Stimulated activated memory B cell treated with anti-CD40 and anti-IgM and Interleukin-4, amounts not matched to agents 10 μg/mL and 1 μg/mL and 100 μg/mL, for 72 hours (primary cell): ENCODE measurements around the gene ATG4B.
"Not testable (repeated sequence)": the region's sequence is repeated elsewhere in the genome, so short reads cannot be mapped to it uniquely, and the experiment has no call there.

Experiments used
- ATAC-seq: fragments of 150-1000 bp; cut with Tn5 transposase; 2 replicates; pipeline ENCODE4 v1.10.0; 2021
- H3K27ac Mint-ChIP-seq: one replicate; pipeline ENCODE4 v1.8.0; 2022; ENCODE audit warnings: mild to moderate bottlenecking, mixed read lengths
- H3K27me3 Mint-ChIP-seq: one replicate; pipeline ENCODE4 v1.8.0; 2022; ENCODE audit warnings: mixed read lengths
- H3K36me3 Mint-ChIP-seq: one replicate; pipeline ENCODE4 v1.8.0; 2022; ENCODE audit warnings: mixed read lengths
- H3K4me1 Mint-ChIP-seq: one replicate; pipeline ENCODE4 v1.8.0; 2022; ENCODE audit warnings: mixed read lengths
- H3K4me3 Mint-ChIP-seq: one replicate; pipeline ENCODE4 v1.8.0; 2022; ENCODE audit warnings: mild to moderate bottlenecking, moderate library complexity, mixed read lengths
- H3K9me3 Mint-ChIP-seq: one replicate; pipeline ENCODE4 v1.8.0; 2022; ENCODE audit warnings: mixed read lengths

Gene ATG4B

DNA sequence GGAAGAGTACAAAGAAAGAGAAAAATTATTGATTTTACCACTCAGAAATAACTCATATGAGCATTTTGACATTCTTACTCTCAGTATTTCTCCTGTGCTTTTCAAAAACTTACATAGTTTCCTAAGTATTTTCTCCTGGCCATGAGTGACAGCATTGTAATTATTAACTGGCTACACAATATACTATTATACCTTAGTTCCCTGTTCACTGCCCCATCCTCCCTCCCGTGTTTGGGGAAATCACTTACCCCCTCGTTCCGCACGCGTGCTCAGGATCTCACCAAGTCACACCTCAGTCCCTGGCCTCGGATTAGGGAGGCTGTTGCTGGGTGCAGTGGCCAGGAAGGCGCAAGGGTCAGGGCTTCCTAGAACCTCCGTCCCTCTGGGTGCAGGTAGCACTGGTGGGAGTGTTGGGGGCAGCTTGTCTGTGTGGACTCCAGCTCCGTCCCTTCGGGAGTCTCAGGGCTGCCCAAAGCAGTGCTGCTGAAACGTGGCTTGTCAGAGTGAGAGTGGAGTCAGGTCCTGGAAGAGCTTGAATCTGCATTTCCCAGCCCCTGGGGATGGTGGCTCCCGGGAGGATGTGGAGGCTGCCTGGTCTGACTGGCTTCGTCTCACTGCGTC is 23.2 kb downstream of the ATG4B start:
- Mint-ChIP-seq H3K4me1 (peaks cover 6% of the 10 kb centered on the region), H3K27me3 (no peaks in the 10 kb centered on the region), H3K27ac (no peak overlapping the region), H3K36me3 (peaks cover 48% of the 10 kb centered on the region), H3K9me3 (no peaks in the 10 kb centered on the region), H3K4me3 (no peak overlapping the region)
- no peak for ATAC-seq

DNA sequence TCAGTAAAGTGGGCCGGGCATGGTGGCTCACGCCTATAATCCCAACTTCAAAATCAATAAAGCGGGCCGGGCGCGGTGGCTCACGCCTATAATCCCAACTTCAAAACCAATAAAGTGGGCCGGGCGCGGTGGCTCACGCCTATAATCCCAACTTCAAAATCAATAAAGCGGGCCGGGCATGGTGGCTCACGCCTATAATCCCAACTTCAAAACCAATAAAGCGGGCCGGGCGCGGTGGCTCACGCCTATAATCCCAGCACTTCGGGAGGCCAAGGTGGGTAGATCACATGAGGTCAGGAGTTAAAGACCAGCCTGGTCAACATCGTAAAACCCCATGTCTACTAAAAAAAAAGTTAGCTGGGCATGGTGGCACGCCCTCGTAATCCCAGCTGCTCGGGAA is 25.2 kb downstream of the ATG4B start:
- H3K4me3 Mint-ChIP-seq, H3K9me3 Mint-ChIP-seq, H3K27me3 Mint-ChIP-seq, H3K4me1 Mint-ChIP-seq, ATAC-seq, H3K27ac Mint-ChIP-seq: not testable (repeated sequence)
- peaks cover 47% of the 10 kb centered on the region for H3K36me3 Mint-ChIP-seq

DNA sequence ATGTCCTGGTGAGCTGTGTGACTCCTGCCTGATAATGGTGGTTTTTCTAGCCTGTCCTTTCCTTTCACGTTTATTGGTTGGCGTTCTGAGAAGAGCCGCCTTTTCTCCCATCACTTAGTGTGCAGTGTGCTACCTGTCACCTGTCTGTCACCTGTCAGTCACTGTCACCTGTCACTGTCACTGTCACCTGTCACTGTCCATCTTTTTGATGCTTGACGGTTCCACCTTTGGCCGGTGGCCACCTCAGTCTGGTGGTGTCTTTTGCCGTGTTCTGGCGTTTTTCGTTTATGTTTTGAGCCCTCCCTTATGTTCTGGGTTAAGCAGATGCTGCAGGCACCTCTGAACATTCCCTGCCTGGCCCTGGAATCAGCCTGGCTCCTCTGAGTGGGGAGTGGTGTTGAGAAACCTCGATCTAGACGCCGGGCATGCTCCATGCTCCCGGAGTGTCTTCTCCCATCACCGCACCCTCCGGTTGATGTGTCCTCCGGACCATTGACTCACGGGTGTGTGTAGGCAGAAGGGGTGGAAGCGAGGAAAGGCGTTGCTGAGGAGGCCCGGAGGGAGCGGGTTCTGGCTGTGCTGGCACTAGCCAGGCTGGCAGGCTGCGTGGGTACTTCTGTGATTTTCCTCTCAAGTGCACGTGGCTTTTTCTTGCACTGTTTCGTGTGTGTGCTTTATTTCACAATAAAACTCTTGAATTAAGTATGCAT is 28.4 kb downstream of the ATG4B start:
- H3K27me3 Mint-ChIP-seq, result no peaks in the 10 kb centered on the region
- H3K36me3 Mint-ChIP-seq, result peaks cover 54% of the 10 kb centered on the region
- H3K4me3 Mint-ChIP-seq, result no peak overlapping the region
- ATAC-seq, result no peak
- H3K4me1 Mint-ChIP-seq, result peaks cover 6% of the 10 kb centered on the region
- H3K27ac Mint-ChIP-seq, result no peak overlapping the region
- H3K9me3 Mint-ChIP-seq, result no peaks in the 10 kb centered on the region

DNA sequence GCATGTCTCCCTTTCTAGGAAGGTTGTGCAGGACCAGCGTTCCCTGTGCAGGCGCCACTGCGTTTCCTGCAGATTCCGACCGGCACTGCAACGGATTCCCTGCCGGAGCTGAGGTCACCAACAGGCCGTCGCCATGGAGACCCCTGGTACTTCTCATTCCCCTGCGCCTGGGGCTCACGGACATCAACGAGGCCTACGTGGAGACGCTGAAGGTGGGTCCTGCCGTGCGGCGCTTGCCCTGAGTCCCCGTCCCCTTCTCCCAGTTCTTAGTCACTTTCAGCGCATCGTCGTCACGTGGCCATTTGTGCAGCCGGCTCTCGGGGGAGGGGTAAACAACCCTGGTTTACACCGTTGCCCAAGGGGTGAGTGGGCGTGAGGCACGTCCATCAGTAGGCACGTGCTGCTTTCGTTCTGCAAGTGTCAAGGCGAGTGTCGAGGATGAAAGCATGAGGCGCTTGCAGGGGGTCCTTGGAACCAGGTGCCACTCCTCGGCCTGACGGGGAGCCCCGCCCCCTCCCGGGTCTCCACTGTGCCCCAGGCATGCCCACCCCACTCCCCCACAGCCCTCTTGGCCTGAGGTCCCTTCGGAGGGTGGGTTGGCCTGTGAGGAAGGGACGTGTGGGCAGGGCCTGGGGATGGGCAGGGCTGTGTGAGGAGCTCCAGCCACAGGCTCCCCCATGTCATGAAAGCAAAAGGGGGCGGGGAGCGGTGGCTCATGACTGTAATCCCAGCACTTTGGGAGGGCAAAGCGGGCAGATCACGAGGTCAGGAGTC is 29.3 kb downstream of the ATG4B start:
- no peaks in the 10 kb centered on the region for H3K27me3 Mint-ChIP-seq
- H3K36me3 Mint-ChIP-seq, result peaks cover 48% of the 10 kb centered on the region
- H3K4me3 Mint-ChIP-seq, result no peak overlapping the region
- ATAC-seq, result peak; percentile 34
- H3K27ac Mint-ChIP-seq, result no peak overlapping the region
- H3K4me1 Mint-ChIP-seq, result peaks cover 6% of the 10 kb centered on the region
- no peaks in the 10 kb centered on the region for H3K9me3 Mint-ChIP-seq

DNA sequence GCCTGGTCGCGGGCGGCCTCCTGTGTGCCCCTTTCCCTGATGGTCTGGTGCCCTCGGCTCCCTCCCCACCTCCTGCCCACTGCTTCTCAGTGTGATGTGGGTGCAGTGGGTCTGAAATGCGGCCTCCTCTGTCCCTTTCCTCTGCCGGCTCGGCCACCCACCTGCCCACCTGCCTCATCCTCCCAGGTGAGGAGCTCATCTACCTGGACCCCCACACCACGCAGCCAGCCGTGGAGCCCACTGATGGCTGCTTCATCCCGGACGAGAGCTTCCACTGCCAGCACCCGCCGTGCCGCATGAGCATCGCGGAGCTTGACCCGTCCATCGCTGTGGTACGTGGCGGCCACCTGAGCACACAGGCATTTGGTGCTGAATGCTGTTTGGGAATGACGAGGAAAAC is 30.9 kb downstream of the ATG4B start:
- H3K27me3 Mint-ChIP-seq, result no peaks in the 10 kb centered on the region
- no peak for ATAC-seq
- H3K27ac Mint-ChIP-seq, result no peak overlapping the region
- peaks cover 17% of the 10 kb centered on the region for H3K4me1 Mint-ChIP-seq
- H3K9me3 Mint-ChIP-seq, result no peaks in the 10 kb centered on the region
- H3K36me3 Mint-ChIP-seq, result peaks cover 53% of the 10 kb centered on the region
- no peak overlapping the region for H3K4me3 Mint-ChIP-seq

DNA sequence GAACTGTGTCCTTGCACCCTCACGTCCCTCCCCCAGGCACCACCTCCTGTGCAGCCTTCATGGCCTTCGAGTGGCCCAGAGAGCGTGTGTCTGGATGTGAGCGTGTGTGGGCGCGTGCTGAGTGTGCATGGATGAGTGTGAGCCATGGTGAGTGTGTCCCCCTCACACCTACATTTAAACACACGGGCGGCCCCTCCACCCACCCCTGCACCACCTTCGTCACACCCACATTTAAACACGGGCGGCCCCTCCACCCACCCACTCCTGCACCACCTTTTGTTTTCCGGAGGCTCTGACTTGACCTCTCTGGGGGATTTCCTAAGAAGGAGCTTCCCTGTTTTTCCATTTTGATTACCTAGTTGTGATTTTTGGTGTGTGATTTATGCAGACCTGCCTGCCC is 31.3 kb downstream of the ATG4B start:
- H3K4me1 Mint-ChIP-seq, result peaks cover 20% of the 10 kb centered on the region
- peaks cover 57% of the 10 kb centered on the region for H3K36me3 Mint-ChIP-seq
- no peaks in the 10 kb centered on the region for H3K27me3 Mint-ChIP-seq
- no peak for ATAC-seq
- no peaks in the 10 kb centered on the region for H3K9me3 Mint-ChIP-seq
- no peak overlapping the region for H3K4me3 Mint-ChIP-seq
- no peak overlapping the region for H3K27ac Mint-ChIP-seq

DNA sequence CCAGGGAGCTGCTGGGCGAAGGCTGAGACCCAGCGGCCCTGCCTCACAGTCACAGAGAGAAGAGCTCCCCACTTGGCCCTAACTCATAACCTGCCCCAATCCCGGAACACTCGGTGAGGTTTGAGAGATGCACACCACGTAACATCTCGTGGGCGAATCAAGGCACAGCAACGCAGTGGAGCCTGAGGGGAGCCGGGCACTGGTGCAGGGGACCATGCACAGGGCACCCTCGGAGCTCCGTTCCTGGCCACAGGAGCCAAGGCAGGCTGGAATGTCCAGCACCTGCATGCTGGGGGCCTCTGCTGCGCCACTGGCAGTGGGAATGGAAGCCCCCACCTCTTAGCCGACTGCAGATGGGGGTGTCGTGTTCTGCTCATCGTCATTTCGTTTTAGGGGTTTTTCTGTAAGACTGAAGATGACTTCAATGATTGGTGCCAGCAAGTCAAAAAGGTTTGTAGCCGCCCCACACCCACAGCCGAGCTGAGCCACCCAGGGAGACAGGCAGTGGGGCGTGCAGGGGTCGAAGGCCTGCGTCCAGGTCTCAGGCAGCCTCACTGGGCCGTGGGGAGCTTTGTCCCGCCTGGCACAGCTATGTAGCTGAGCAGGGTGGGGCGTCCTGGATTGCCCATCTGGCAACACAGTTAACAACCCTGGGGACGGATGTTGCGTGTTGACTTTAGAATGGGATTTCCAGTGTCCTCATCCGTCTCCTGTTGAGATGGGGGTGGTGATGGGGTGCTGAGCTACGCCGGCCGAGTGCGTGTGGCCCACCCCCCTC is 33.0 kb downstream of the ATG4B start:
- Mint-ChIP-seq H3K4me3 (no peak overlapping the region), H3K27me3 (no peaks in the 10 kb centered on the region), H3K27ac (no peak overlapping the region), H3K36me3 (peaks cover 63% of the 10 kb centered on the region), H3K4me1 (peaks cover 16% of the 10 kb centered on the region), H3K9me3 (no peaks in the 10 kb centered on the region)
- no peak for ATAC-seq

DNA sequence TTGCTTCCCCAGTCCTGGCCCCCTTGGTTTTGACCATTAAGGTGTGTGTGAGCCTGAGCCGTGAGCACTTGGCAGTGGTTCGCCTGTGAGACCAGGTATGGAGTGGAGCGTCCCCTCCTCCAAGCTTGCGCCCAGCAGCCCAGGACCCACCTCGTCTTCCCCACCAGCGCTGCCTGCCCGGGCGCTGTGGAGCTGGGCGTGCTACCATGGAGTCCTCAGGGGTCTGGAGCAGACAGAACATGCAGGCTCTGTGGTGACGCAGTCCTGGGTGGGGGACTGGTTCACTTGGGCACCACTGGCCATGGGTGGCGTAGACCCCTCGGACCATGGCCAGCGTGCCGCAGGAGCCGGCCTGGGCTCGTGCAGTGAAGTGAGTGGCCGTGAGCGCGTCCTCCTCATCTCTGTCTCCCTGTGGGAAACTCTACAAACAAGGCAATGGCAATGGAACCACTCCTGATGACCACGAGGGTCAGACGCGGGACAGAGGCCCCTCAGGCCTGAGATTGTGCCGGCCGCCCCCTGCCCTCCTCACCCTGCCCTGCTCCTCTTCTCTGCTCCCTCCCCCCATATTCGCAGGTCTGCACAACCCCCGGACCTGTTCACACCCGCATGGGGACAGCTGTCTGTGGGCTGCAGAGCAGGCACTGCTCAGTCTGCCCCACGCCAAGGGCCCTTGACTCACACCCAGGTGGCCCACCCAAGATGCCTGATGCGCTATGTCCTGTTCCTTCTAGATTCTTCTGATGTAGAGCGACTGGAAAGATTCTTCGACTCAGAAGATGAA is 34.2 kb downstream of the ATG4B start:
- Mint-ChIP-seq H3K36me3 (peaks cover 61% of the 10 kb centered on the region), H3K27ac (no peak overlapping the region), H3K27me3 (no peaks in the 10 kb centered on the region), H3K9me3 (no peaks in the 10 kb centered on the region), H3K4me1 (peaks cover 15% of the 10 kb centered on the region), H3K4me3 (no peak overlapping the region)
- ATAC-seq, result no peak

DNA sequence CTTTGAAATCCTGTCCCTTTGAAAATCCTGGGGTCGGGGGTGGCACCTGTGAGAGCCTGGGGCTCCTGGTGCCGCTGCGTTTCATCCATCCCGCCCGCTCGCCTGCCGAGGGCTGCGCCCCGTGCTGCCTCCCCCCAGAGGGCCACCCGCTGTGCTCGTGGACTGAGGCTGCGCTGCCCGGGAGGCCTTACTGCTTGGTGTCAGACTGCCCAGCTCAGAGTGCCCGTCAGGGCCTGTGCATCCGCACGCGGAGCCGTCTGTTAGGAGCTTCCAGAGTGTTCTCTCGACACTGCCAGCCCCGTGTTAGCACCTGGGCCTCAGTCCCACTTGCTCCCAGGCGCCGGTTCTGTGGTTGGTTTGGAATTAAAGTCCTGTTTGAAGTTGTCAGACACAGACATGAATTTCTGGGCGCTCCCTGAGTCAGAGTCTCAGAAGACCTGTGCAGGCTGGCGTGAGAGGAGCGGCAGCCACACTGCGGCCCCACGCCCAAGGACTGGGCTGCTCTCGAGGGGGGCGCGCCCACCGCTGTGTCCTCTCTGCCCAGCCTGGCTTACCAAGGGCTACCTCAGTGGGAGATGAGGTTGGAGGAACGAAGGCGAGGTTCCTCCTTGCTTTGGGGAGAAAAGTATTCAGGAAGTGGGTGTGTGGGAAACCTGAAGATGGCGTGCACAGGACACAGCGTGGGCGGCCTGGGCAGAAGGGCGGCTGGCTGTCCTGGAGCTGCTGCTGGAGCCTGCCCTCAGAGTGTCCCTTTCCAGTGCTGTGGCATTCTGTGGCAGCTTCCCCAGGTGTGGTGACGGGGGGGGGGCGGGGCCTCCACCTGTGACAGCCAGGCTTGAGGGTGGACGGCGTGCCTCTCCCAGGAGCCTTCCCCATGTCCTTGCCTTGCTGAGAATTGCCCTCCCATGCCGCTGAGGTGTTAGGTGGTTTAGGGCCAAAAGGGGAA is 35.0 kb downstream of the ATG4B start:
- Mint-ChIP-seq H3K27ac (no peak overlapping the region), H3K27me3 (no peaks in the 10 kb centered on the region), H3K4me1 (peaks cover 15% of the 10 kb centered on the region), H3K9me3 (no peaks in the 10 kb centered on the region), H3K4me3 (no peak overlapping the region), H3K36me3 (peaks cover 59% of the 10 kb centered on the region)
- no peak for ATAC-seq

DNA sequence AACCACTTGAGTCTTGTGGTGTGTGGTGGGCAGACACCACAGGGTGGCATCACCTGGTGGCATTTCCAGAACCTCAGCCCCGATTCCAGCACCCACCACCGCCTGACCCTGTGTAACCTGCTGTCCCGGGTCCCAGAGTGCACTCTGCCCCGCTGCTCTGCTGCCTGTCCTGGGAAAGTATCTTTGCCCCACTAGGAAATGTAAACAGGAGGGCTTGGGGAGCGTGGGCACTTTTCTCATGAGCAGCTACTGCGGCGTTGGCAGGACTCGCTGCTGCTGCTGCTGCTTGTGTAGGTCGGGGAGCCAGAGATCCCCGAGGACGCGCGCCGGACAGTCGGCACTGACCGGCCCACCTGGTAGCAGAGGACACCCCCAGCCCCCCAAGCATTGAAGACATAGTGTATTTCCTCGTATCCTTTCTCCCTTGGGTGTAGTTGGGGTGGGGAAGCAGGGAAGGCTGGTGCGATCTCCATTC is 35.7 kb downstream of the ATG4B start:
- Mint-ChIP-seq H3K4me3 (no peak overlapping the region), H3K36me3 (peaks cover 56% of the 10 kb centered on the region), H3K9me3 (no peaks in the 10 kb centered on the region), H3K27ac (peak overlapping the region; percentile 29), H3K4me1 (peaks cover 15% of the 10 kb centered on the region), H3K27me3 (no peaks in the 10 kb centered on the region)
- ATAC-seq, result no peak

DNA sequence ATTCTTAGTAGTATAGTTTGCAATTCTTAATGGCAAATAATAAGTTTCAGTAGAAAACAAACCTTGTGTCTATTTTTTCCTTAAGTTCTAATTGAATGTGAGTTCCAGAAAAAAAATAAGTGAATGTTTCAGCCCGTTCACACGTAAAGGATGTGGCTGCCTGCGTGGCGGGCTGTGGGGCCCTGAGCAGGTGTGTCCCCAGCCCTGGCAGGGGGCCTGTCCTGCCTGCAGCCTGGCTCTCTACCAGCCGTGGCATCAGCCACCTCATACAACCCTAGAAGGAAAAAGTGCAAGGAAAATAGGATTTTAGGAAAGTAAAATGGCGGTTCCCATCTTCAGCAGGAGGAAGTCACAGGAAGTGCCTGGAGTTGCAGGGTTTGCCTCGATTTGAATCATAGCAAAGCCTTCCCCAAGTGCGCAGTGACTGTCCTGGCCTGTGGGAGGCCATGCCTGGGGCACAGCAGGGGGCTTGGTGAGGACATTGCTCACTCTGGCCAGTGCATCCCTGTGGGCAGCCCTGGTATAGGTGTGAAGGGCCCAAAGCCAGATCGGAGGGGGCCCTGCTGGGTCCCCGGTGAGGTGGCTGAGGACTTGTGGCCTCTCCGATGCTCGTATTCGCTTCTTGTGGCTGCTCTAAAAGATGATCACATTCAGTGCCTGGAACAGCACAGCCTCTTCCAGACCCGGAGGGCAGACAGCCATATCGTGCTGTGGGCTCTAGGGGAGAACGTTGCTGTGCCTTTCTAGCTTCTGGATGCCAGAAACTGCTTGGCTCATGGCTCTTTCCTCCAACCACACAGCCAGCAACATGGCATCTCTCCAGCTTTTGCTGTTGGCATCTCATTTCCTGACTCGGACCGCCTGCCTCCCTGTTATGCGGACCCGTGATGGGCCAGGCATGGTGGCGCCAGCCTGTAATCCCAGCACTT is 36.6 kb downstream of the ATG4B start:
- H3K27ac Mint-ChIP-seq, result peak overlapping the region; percentile 29
- peaks cover 15% of the 10 kb centered on the region for H3K4me1 Mint-ChIP-seq
- H3K36me3 Mint-ChIP-seq, result peaks cover 53% of the 10 kb centered on the region
- no peaks in the 10 kb centered on the region for H3K27me3 Mint-ChIP-seq
- H3K4me3 Mint-ChIP-seq, result no peak overlapping the region
- no peaks in the 10 kb centered on the region for H3K9me3 Mint-ChIP-seq
- no peak for ATAC-seq

DNA sequence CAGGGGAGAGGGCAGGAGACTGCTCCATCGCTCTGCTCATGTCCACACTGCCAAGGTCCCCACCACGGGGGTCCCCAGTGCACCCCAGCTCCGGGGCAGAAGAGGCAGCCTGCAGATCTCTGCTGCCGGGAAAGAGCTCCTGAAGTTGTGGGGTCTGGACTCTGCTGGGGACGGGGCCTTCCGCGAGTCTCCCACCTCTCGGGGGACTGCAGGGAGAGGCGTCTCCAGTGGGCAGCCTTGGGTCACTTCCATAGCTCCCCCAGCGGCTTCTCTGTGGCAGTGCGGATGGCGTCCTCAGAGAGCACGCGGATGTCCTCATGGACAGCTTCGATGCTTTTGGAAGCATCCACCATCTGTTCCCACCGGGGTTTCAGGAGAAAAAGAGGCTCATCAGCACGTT is 38.4 kb downstream of the ATG4B start:
- Mint-ChIP-seq H3K27ac (no peak overlapping the region), H3K4me1 (peaks cover 15% of the 10 kb centered on the region), H3K4me3 (no peak overlapping the region), H3K9me3 (no peaks in the 10 kb centered on the region), H3K36me3 (peaks cover 52% of the 10 kb centered on the region), H3K27me3 (no peaks in the 10 kb centered on the region)
- ATAC-seq, result no peak

DNA sequence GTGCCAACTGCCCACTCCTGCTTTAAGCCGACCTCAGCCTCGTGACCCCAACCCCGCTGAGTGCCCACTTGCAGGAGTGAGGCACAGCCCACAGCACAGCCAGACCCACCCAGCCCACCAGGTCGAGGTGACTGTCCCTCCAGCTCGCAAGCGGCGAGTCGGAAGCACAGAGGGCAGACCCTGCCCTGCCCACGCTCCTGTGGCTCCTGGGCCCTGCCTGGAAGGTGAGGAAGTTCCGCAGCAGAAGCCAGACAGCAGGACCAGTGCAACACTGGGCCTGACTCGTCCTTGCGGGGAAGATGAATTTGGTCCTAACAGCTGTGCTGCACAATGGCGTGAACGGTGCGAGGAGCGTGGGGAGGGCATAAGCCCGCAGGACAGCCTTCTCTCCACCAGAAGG is 39.2 kb downstream of the ATG4B start:
- Mint-ChIP-seq H3K4me1 (peaks cover 15% of the 10 kb centered on the region), H3K9me3 (no peaks in the 10 kb centered on the region), H3K36me3 (peaks cover 59% of the 10 kb centered on the region), H3K4me3 (no peak overlapping the region), H3K27me3 (no peaks in the 10 kb centered on the region), H3K27ac (no peak overlapping the region)
- ATAC-seq, result no peak
